GM12874 (cell line): Measurements from ENCODE around the gene C10orf71.

Experiments
- TF ChIP-seq, protein P1 (sequence below): IDR thresholded peaks from 2 replicates; pipeline ENCODE4 v1.5.1; 2011; ENCODE audit warnings: low read depth, mild to moderate bottlenecking, control low read depth, low read length, moderate library complexity; ENCODE audit not compliant: insufficient read depth

The C10orf71 gene

DNA sequence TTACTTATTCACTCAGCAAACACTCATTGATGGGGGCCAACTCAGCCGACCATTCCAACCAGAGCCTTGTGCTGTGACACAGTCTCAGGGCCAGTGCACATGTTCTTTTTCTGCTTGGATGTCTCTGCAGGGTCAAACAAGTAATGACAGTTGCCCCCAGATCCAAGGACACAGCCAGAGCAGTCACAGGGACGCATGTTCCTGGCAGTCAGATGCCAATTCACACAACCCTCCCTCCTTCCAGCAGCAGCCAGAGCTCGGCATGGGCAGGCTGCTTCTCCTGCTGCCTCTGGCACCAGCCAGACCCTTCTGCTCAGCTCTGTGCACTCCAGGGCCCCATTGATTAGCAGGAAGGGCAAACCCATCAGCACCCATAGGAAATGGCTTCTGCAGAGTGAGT lies 76.6 kb downstream of the C10orf71 start:
- TF ChIP-seq, protein P1, sequence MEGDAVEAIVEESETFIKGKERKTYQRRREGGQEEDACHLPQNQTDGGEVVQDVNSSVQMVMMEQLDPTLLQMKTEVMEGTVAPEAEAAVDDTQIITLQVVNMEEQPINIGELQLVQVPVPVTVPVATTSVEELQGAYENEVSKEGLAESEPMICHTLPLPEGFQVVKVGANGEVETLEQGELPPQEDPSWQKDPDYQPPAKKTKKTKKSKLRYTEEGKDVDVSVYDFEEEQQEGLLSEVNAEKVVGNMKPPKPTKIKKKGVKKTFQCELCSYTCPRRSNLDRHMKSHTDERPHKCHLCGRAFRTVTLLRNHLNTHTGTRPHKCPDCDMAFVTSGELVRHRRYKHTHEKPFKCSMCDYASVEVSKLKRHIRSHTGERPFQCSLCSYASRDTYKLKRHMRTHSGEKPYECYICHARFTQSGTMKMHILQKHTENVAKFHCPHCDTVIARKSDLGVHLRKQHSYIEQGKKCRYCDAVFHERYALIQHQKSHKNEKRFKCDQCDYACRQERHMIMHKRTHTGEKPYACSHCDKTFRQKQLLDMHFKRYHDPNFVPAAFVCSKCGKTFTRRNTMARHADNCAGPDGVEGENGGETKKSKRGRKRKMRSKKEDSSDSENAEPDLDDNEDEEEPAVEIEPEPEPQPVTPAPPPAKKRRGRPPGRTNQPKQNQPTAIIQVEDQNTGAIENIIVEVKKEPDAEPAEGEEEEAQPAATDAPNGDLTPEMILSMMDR, result no peak
